DMS79 treated with DMSO at 0.1 percent for 48 hours (cell line): ENCODE measurements around the gene DFFB.

ENCODE experiments used
- DNase-seq: peaks from one replicate; lab custom pipeline; 2025; lab: John Stamatoyannopoulos, UW

The DFFB gene

GRCh38 chr1:3834701-3835100, 22.6 kb upstream of the DFFB start:
- DNase-seq, result no peak

DNA sequence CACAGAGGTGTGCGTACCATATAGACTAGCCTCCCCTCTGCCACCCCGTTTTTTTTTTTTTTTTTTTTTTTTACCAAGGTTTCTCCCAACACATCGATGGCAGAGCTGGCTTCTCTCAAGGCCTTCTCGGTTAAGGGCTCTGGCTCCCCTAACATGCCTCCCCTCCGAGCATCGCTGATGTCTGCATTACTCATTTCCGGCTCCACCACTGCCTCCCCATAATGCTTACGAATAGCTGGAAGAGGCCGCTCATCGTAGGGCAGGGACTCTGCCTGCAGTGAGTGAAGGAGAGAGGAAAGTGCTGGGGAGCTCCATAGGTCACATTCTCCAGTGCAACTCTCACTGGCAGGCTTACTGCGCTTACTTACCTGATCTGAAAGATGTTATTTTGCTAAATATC, 20.9 kb upstream of the DFFB start:
- DNase-seq, result no peak

GRCh38 chr1:3837200-3837599, 20.1 kb upstream of the DFFB start:
- no peak for DNase-seq

GRCh38 chr1:3837685-3838084, 19.6 kb upstream of the DFFB start:
- no peak for DNase-seq

DNA sequence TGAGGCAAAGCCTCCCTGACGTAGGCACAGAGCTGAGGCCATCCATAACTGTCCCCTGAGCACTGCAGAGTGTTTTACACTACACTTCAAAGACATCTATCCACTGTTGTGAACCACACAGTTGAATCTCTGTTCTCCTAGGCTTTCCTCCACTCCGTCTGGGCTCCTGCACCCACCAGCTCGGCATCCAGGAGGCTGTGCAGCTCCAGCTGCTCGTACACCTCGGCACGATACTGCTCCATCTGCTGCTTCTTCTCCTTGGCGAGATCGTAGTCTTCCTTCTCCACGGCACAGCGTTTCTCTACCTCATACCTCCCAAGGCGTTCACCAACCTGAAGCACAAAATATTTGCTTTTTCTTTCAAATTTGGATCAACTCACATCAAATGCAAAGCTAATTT, 18.5 kb upstream of the DFFB start:
- DNase-seq, result no peak

GRCh38 chr1:3841491-3841890, 15.8 kb upstream of the DFFB start:
- no peak for DNase-seq

- no peak for DNase-seq
Measured at GRCh38 chr1:3842912-3843311, 14.4 kb upstream of the DFFB start.

- DNase-seq, result no peak
Measured at GRCh38 chr1:3846541-3846940, 10.7 kb upstream of the DFFB start.

GRCh38 chr1:3847081-3847480, 10.2 kb upstream of the DFFB start:
- DNase-seq, result no peak

GRCh38 chr1:3850857-3851256, 6.4 kb upstream of the DFFB start:
- no peak for DNase-seq

DNA sequence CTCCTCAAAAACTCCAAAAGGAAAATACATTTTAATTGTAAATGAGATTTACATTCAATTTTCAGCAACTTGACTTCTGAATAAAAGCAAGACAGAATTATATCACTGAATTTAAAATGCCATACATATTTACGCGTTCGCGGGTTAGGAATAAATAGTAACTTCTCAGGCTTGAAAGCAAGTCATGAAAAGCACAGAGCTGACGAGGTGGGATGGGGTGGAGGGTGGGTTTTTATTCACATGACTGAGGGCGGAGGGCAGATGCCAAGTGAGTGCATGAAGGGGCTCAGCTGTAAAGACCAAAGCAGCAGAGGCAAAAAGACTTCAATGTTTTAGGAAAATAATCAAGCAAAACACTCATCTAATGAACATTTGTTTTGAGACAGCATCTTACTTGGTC, 6.0 kb upstream of the DFFB start:
- DNase-seq, result no peak

DNA sequence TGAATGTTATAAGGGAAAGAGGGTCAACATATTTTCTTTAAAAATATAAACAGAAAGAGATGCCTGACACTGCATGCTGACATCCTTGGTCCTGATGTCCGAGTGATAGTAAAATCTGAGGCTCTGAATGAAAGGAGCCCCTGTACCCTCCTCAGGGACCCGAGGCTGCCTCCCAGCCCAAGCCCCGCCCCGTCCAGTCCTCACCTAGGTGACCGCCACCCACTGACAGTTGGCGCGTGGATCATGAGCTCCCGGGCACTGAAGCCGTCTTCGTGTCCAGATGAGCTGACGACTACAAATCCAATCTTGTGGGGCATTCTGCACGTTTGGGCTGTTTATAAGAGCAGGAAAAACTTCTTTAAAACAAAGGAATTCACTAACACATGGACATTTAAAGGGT, 5.2 kb upstream of the DFFB start:
- no peak for DNase-seq

- no peak for DNase-seq
Measured at GRCh38 chr1:3852711-3853485, 4.4 kb upstream of the DFFB start.

- DNase-seq, result no peak
Measured at GRCh38 chr1:3857791-3858129, 484 bp downstream of the DFFB start.

- peak; percentile 75 for DNase-seq
Measured at GRCh38 chr1:3858231-3858981, 1.1 kb downstream of the DFFB start.

- DNase-seq, result peak; percentile 73
Measured at GRCh38 chr1:3863231-3863935, 6.1 kb downstream of the DFFB start.

GRCh38 chr1:3864884-3865283, 7.6 kb downstream of the DFFB start:
- DNase-seq, result peak; percentile 65

DNA sequence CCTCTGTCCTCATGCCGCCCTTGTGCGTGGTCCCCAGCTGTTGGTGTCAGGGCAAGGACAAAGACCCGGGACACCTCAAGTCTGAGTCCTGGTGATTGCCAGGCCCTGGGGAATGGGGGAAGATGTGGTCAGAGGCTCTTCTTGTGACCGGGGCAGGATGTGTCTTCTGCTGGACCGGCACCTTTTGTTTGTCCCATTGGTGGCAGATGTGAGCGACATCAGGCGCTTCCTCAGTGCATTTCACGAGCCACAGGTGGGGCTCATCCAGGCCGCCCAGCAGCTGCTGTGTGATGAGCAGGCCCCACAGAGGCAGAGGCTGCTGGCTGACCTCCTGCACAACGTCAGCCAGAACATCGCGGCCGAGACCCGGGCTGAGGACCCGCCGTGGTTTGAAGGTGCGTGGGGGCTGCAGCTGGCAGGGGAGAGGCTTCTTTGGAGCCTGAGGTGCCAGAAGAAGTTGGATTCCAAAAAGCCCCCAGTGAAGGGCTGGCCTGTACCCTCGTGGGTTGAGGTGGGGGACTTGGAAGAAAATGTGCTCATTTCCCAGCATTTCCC, 8.4 kb downstream of the DFFB start:
- no peak for DNase-seq

DNA sequence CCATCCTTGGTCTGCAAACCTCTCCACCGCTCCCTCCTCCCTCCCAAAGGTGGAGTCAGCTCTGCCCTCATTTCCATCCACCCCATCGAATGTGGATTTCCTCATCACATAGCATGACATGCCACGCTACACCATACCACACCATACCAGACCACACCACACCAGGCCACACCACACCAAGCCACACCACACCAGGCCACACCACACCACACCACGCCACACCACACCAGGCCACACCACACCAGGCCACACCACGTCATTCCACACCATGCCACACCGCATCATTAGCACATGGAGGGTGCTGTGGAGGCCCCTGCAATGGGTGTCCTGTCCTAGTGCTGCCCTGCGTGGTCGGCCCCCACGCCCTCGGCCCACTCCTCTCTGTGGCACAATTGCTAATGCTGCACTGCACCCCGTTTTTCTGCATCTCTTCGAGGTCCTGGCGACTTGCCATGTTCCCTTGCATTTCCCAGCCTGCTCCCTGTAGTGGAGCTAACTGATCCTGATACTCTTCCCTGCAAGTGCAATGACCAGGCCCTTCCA, 11.3 kb downstream of the DFFB start:
- no peak for DNase-seq

DNA sequence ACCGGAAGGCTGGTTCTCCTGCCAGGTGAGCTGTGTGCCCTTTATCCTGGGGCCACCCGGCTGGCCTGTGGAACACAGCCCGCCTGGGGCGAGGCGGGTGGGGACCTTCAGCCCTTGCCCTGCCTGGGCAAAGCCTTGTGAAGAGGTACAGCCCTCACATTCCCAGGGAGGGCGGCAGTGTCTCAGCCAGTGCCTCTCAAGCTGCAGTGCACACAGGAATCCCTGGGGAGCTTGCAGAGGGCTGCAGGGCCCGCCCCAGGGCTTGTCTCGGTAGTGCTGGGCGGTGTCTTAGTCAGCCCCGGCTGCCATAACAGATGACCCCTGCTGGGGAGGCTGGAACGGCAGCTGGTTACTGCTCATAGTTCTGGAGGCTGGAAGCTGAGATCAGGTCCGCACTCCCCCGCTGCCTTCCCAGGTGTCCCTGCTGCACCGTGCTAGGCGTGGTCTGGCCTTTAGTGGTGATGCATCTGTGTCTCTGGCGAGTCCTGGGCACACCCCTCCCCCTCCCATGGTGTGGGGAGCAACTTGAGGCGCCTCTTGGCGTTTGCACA, 12.6 kb downstream of the DFFB start:
- DNase-seq, result no peak

GRCh38 chr1:3871451-3871805, 14.2 kb downstream of the DFFB start:
- no peak for DNase-seq

GRCh38 chr1:3872546-3872945, 15.3 kb downstream of the DFFB start:
- no peak for DNase-seq
